Esophagus muscularis mucosa (tissue), 4 donors: Measurements from ENCODE around the gene RHBDD3. TPM values are rescaled to one million over a fixed set of nuclear protein-coding genes. Genes with fewer than 3 reads are reported as not detected.

Experiments used
- DNase-seq: peaks from one replicate; pipeline ENCODE4 v3.0.0-alpha.2; 2017; ENCODE audit errors: extremely low spot score
- H3K27ac ChIP-seq, 4 donors: fragments of 200-600 bp; sonication (generic); replicated peaks in 1 of 4; 1 replicate in 3 of 4; 2 replicates in 1 of 4; pipeline ENCODE4 v1.5.1; 2016 to 2019; ENCODE audit warnings: mild to moderate bottlenecking in 1 of 4
- H3K27me3 ChIP-seq, 4 donors: fragments of 200-600 bp; sonication (generic); one replicate each; pipeline versions ENCODE4 v1.5.1 to v1.6.0; 2016 to 2019
- H3K36me3 ChIP-seq, 4 donors: fragments of 200-600 bp; sonication (generic); one replicate each; pipeline ENCODE4 v1.5.1; 2016 to 2019
- H3K4me1 ChIP-seq, 4 donors: fragments of 200-600 bp; sonication (generic); one replicate each; pipeline ENCODE4 v1.5.1; 2016 to 2019
- H3K4me3 ChIP-seq, 4 donors: fragments of 200-600 bp; sonication (generic); 1 replicate in 2 of 4; 2 replicates in 2 of 4; pipeline ENCODE4 v1.5.1; 2016 to 2019; ENCODE audit warnings: mild to moderate bottlenecking in 4 of 4, moderate library complexity in 1 of 4
- H3K9me3 ChIP-seq, 4 donors: fragments of 200-600 bp; sonication (generic); 1 replicate in 3 of 4; 2 replicates in 1 of 4; pipeline ENCODE4 v1.5.1; 2016 to 2019
- CTCF ChIP-seq, 3 experiments: fragments of 200-600 bp in 2 of 3; fragments of 450-650 bp in 1 of 3; sonication (generic) in 2 of 3; IDR thresholded peaks; one replicate each; pipeline ENCODE4 v1.5.1; 2017 to 2019; ENCODE audit warnings: antibody characterized with exemption in 3 of 3, mild to moderate bottlenecking in 2 of 3, moderate library complexity in 1 of 3
- EP300 ChIP-seq: sonication (generic); formaldehyde crosslinking; IDR thresholded peaks from one replicate; pipeline ENCODE4 v1.6.1; 2017; ENCODE audit warnings: antibody characterized with exemption
- POLR2A ChIP-seq: fragments of 450-650 bp; IDR thresholded peaks from one replicate; pipeline ENCODE4 v1.6.1; 2017; ENCODE audit warnings: antibody characterized with exemption, moderate library complexity, mild to moderate bottlenecking, low read depth
- POLR2AphosphoS5 ChIP-seq, 2 donors: sonication (generic); formaldehyde crosslinking; IDR thresholded peaks; one replicate each; pipeline ENCODE4 v1.6.1; 2017; ENCODE audit warnings: antibody characterized with exemption in 2 of 2
- WGBS: methylation state at CpG from one replicate; pipeline ENCODE4 v1.1.5; 2018; 5-methylcytosine and 5-hydroxymethylcytosine counted together
- intact Hi-C: fragments of 100-400 bp; cut with DNase I; formaldehyde crosslinking; loops from one replicate; pipeline ENCODE4 v1.15.1; 2023
- total RNA-seq, 4 donors: library from RNA; depleted of rRNA; stranded (reverse); fragments of >200 nt; gene quantifications; one replicate each; pipeline versions ENCODE4 v1.1.0 to v1.2.1, GENCODE V29; 2016

Gene RHBDD3
- total RNA-seq, 4 donors from 2014 or later: 12.6 to 23.5 (median 20.7) TPM

DNA sequence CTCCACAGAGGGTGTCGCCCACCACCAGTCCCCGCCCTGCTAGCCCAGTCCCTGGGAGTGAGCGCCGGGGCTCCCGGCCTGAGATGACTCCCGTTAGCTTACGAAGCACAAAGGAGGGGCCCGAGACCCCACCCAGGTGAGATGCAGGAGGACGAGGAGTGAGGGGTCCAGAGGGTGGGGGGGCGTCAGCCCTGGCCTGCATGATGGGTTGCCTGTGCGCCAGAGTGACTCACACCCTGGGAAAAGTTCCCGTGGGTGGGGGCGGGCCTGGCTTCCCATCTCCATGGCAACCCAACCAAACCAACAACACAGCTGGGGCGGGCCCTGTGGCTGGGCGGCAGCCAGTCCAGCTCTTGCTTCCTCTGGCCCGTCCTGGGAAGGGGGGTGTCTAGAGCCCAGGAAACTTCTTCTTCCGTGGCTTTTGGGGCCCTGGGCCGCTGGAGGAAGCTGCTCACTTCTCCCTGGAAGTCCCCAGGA is 43.1 kb upstream of the RHBDD3 start:
- Histone ChIP-seq H3K27ac (peak overlapping the region; percentile 92 to 97 (median 94)), H3K9me3 (no peaks in the 10 kb centered on the region), H3K4me1 (peaks cover 79 to 93% (median 90%) of the 10 kb centered on the region in 4 donors), H3K36me3 (peaks cover 0 to 13% (median 4%) of the 10 kb centered on the region in 4 donors), H3K27me3 (peaks cover 0 to 27% (median 9%) of the 10 kb centered on the region in 4 donors), H3K4me3 (peak overlapping the region; percentile 40 to 53 (median 42))
- 14% methylated on average over 11 of the region's 18 CpGs for WGBS
- peak; percentile 99 for DNase-seq
- intact Hi-C loops: no loop called here
- TF ChIP-seq POLR2A: no peak
- TF ChIP-seq EP300: no peak
- peak in 1 of 3 experiments; percentile 4 for TF ChIP-seq CTCF (IDR thresholded peaks at IDR 0.05)
- peak; percentile 75 to 88 for TF ChIP-seq POLR2AphosphoS5 (IDR thresholded peaks at IDR 0.05)

GRCh38 chr22:29310065-29310862 is 42.5 kb upstream of the RHBDD3 start:
- Histone ChIP-seq H3K4me3 (peak overlapping the region; percentile 40 to 53 (median 42)), H3K27me3 (peaks cover 0 to 21% (median 6%) of the 10 kb centered on the region in 4 donors), H3K36me3 (peaks cover 0 to 13% (median 4%) of the 10 kb centered on the region in 4 donors), H3K9me3 (no peaks in the 10 kb centered on the region), H3K27ac (peak overlapping the region; percentile 92 to 97 (median 94)), H3K4me1 (peaks cover 74 to 91% (median 86%) of the 10 kb centered on the region in 4 donors)
- WGBS: 57% methylated on average over 18 of the region's 28 CpGs
- TF ChIP-seq CTCF (IDR thresholded peaks at IDR 0.05): no peak
- TF ChIP-seq POLR2AphosphoS5 (IDR thresholded peaks at IDR 0.05): no peak
- no peak for TF ChIP-seq EP300
- TF ChIP-seq POLR2A: no peak
- no peak for DNase-seq
- intact Hi-C loops: no loop called here

- TF ChIP-seq CTCF (IDR thresholded peaks at IDR 0.05) (no peak), POLR2AphosphoS5 (IDR thresholded peaks at IDR 0.05) (peak; percentile 31 to 40)
- intact Hi-C loops: no loop called here
- peak overlapping the region; percentile 92 to 97 (median 94) for H3K27ac ChIP-seq
- H3K4me3 ChIP-seq: peak overlapping the region; percentile 88 to 99 (median 96)
- 78% methylated on average over 5 of the region's 21 CpGs for WGBS
- peaks cover 0 to 13% (median 4%) of the 10 kb centered on the region in 4 donors for H3K36me3 ChIP-seq
- peaks cover 0 to 13% (median 4%) of the 10 kb centered on the region in 4 donors for H3K27me3 ChIP-seq
- no peak for DNase-seq
- no peaks in the 10 kb centered on the region for H3K9me3 ChIP-seq
- peaks cover 70 to 83% (median 78%) of the 10 kb centered on the region in 4 donors for H3K4me1 ChIP-seq
These were observed 41.7 kb upstream of the RHBDD3 start for GRCh38 chr22:29309332-29310064.

DNA sequence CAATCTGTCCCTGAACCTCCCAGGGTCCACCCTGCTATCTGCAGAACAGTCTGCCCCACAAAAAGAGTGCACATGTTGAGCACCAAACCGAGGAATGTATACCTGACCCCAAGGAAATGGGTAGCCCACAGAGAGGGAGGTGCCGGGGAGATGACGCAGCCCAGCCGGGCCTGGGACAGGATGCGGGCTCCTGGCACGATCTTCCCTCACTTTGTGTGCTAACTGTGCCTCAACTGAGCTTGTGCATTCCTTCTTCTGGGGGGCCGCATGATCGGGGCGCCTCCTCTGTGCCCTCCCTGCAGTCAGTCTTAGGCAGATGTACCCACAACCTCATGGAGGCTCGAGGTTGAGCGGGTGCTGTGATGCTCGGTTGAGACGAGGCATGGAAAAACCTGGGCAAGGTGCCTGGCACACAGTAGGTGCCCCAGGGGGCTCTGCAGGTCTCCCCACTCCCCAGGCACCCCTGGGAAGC is 41.0 kb upstream of the RHBDD3 start:
- Histone ChIP-seq H3K4me1 (peaks cover 64 to 77% (median 71%) of the 10 kb centered on the region in 4 donors), H3K27me3 (peaks cover 0 to 6% (median 2%) of the 10 kb centered on the region in 4 donors), H3K4me3 (peak overlapping the region; percentile 88 to 99 (median 96)), H3K27ac (peak overlapping the region; percentile 92 to 97 (median 94)), H3K36me3 (peaks cover 0 to 13% (median 4%) of the 10 kb centered on the region in 4 donors), H3K9me3 (no peaks in the 10 kb centered on the region)
- intact Hi-C loops: no loop called here
- DNase-seq: no peak
- no peak for TF ChIP-seq CTCF (IDR thresholded peaks at IDR 0.05)
- TF ChIP-seq EP300: no peak
- TF ChIP-seq POLR2A: no peak
- no peak for TF ChIP-seq POLR2AphosphoS5 (IDR thresholded peaks at IDR 0.05)
- WGBS: 32% methylated on average over 12 of the region's 13 CpGs
